Memory B cell (primary cell): ENCODE data around the gene GPX4.

Source experiments
- ATAC-seq: fragments of 150-1000 bp; cut with Tn5 transposase; 2 replicates; pipeline ENCODE4 v1.10.0; 2021; ENCODE audit warnings: low read depth, mild to moderate bottlenecking, moderate library complexity
- DNase-seq, 2 donors: peaks; one replicate each; pipeline ENCODE4 v3.0.0; 2022; ENCODE audit warnings: low spot score in 2 of 2
- H3K27ac Mint-ChIP-seq: one replicate; pipeline ENCODE4 v1.8.0; 2022; ENCODE audit warnings: mild to moderate bottlenecking, moderate library complexity, mixed read lengths
- H3K27me3 Mint-ChIP-seq: one replicate; pipeline ENCODE4 v1.8.0; 2022; ENCODE audit warnings: mixed read lengths
- H3K36me3 Mint-ChIP-seq: one replicate; pipeline ENCODE4 v1.8.0; 2022; ENCODE audit warnings: mild to moderate bottlenecking, mixed read lengths
- H3K4me1 Mint-ChIP-seq: one replicate; pipeline ENCODE4 v1.8.0; 2022; ENCODE audit warnings: mixed read lengths
- H3K4me3 Mint-ChIP-seq: one replicate; pipeline ENCODE4 v1.8.0; 2022; ENCODE audit warnings: mild to moderate bottlenecking, moderate library complexity, mixed read lengths
- H3K9me3 Mint-ChIP-seq: one replicate; pipeline ENCODE4 v1.8.0; 2022; ENCODE audit warnings: mixed read lengths

The GPX4 gene

DNA sequence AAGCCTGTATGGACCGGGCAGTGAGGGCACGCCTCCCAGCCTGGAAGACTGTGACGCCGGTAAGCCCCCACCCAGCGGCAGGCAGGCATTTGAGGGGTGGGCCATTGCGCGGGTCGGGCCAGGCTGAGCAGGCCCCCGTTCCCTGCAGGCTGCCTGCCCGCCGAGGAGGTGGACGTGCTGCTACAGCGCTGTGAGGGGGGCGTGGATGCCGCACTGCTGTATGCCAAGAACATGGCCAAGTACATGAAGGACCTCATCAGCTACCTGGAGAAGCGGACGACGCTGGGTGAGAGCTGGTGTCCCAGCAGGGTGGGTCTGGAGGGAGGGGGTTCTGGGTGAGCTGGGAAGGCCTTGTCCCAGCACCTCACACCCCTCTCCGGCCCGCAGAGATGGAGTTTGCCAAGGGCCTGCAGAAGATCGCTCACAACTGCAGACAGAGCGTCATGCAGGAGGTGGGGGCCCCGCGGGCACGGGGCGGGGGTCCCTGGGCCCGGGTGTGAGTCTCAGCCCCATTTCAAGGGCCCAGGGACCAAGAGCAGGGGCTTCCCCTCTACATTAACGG, 29.8 kb upstream of the GPX4 start:
- Mint-ChIP-seq H3K9me3 (no peaks in the 10 kb centered on the region), H3K4me3 (peak overlapping the region; percentile 64), H3K36me3 (peaks cover 23% of the 10 kb centered on the region), H3K27ac (peak overlapping the region; percentile 89), H3K4me1 (peaks cover 30% of the 10 kb centered on the region), H3K27me3 (no peaks in the 10 kb centered on the region)
- DNase-seq: no peak
- no peak for ATAC-seq

DNA sequence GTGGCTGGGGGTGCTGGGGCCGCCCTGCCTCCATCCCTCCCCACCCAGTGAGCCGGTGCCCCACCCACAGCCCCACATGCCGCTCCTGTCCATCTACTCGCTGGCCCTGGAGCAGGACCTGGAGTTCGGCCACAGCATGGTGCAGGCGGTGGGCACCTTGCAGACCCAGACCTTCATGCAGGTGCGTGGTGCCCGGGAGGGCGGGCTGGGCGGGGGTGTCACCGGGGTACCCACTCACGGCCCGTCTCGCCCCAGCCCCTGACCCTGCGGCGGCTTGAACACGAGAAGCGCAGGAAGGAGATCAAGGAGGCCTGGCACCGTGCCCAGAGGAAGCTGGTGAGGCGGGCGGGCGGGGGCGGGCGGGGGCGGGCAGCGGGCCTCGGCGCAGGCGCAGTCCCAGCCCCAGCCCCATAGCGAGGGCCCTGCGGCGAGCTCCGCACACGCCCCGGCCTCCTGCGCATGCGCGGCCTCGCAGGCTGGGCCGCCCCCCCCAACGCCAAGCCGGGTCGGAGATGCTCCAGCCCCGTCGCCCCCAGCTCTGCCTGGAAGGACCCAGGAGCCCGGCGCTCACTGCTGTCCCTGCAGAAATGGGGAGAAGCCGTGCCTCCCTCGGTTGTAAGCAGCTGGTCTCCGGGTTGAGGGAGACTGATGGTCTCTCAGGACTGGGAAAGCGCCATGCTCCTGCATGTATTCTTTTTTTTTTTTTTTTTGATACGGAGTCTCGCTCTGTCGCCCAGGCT, 29.1 kb upstream of the GPX4 start:
- H3K27ac Mint-ChIP-seq: peak overlapping the region; percentile 89
- peaks cover 19% of the 10 kb centered on the region for H3K36me3 Mint-ChIP-seq
- H3K27me3 Mint-ChIP-seq: no peaks in the 10 kb centered on the region
- peak overlapping the region; percentile 62 for H3K4me3 Mint-ChIP-seq
- DNase-seq (peak; percentile 84 to 86), ATAC-seq (peak; percentile 48)
- H3K9me3 Mint-ChIP-seq: no peaks in the 10 kb centered on the region
- peaks cover 26% of the 10 kb centered on the region for H3K4me1 Mint-ChIP-seq

DNA sequence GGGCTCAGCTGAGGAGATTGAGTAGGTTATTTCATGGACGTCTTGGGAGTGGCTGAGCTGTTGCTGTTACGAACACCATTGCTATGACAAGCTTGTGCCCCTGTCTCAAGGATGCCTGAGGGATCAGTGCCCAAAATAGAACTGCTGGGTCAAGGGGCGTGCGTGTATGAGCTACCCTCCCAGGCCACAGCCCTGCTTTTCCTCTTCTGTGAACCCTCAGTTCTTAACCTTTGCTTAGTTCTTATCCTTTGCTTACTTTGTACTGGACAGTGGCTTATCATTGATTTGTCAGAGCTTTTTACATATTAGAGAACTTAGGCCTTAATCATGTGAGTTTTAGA, 27.8 kb upstream of the GPX4 start:
- ATAC-seq: no peak
- H3K9me3 Mint-ChIP-seq: no peaks in the 10 kb centered on the region
- peaks cover 21% of the 10 kb centered on the region for H3K36me3 Mint-ChIP-seq
- peak overlapping the region; percentile 89 for H3K27ac Mint-ChIP-seq
- H3K4me3 Mint-ChIP-seq: peak overlapping the region; percentile 62
- peaks cover 26% of the 10 kb centered on the region for H3K4me1 Mint-ChIP-seq
- DNase-seq: no peak
- no peaks in the 10 kb centered on the region for H3K27me3 Mint-ChIP-seq

DNA sequence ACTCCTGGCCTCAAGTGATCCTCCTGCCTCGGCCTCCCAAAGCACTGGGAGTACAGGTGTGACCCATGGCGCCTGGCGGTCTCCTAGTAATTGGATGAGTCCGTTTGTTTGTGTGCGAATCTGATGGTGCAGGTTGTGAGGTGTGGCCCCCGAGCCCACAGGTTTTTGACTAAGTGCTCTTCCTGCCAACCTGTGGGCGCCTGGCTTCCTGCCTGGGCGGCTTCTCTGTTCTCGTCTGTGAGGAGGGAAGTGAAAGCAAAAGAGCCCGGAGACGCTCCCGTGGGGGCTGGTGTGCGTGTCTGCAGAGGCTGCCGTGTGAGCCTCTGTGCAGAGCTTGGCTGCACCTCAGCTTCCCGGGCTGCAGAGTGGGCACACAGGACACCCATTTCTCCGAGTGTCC, 26.8 kb upstream of the GPX4 start:
- DNase-seq (peak; percentile 73 to 91), ATAC-seq (peak; percentile 89)
- Mint-ChIP-seq H3K27me3 (no peaks in the 10 kb centered on the region), H3K4me1 (peaks cover 23% of the 10 kb centered on the region), H3K27ac (peak overlapping the region; percentile 89), H3K9me3 (no peaks in the 10 kb centered on the region), H3K36me3 (peaks cover 21% of the 10 kb centered on the region), H3K4me3 (peak overlapping the region; percentile 66)

DNA sequence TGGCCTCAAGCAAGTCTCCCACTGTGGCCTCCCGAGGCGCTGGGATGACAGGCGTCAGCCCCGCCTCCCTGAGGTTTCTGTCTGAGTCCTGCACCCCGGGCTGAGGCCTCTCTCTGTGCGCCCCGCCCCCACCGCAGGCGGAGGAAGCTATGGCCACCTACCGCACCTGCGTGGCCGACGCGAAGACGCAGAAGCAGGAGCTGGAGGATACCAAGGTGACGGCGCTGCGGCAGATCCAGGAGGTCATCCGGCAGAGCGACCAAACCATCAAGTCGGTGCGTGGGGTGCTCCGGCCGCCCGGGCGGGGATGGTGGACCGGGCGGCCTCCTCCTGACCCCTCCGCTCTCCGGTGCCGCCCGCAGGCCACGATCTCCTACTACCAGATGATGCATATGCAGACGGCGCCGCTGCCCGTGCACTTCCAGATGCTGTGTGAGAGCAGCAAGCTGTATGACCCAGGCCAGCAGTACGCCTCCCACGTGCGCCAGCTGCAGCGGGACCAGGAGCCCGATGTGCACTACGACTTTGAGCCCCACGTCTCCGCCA, 24.2 kb upstream of the GPX4 start:
- no peak overlapping the region for H3K4me3 Mint-ChIP-seq
- no peaks in the 10 kb centered on the region for H3K27me3 Mint-ChIP-seq
- no peak overlapping the region for H3K27ac Mint-ChIP-seq
- H3K36me3 Mint-ChIP-seq: peaks cover 20% of the 10 kb centered on the region
- no peaks in the 10 kb centered on the region for H3K9me3 Mint-ChIP-seq
- peaks cover 19% of the 10 kb centered on the region for H3K4me1 Mint-ChIP-seq
- DNase-seq (no peak), ATAC-seq (no peak)

DNA sequence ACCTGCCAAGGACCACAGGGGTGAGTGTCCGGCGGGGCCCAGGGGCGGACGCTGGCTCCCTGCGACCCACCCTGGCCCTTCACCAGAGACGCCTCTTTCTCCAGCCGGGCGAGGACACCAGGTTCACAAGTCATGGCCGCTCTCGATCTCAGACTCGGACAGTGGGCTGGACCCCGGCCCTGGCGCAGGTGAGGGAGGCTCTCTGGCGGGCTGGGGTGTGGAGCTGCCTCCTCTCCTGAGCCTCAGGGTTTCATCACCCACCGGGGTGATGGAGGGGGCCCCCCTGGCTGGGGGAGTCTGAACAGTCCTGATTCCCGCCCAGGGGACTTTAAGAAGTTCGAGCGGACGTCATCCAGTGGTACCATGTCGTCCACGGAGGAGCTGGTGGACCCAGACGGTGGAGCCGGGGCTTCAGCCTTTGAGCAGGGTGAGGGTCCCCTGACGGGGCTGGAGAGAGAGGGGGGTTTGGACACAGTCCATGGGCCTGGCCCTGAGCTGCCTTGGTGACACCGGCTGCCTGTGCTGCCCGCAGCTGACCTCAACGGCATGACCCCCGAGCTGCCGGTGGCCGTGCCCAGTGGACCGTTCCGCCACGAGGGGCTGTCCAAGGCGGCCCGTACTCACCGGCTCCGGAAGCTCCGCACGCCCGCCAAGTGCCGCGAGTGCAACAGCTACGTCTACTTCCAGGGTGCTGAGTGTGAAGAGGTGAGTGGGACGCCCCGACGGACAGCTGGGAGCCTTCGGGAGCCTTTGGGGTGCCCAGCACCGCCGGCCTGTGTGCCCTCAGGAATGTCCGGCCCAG, 23.2 kb upstream of the GPX4 start:
- Mint-ChIP-seq H3K36me3 (peaks cover 26% of the 10 kb centered on the region), H3K27ac (peak overlapping the region; percentile 72), H3K4me1 (peaks cover 25% of the 10 kb centered on the region), H3K27me3 (no peaks in the 10 kb centered on the region), H3K9me3 (no peaks in the 10 kb centered on the region), H3K4me3 (peak overlapping the region; percentile 32)
- no peak for DNase-seq
- no peak for ATAC-seq

DNA sequence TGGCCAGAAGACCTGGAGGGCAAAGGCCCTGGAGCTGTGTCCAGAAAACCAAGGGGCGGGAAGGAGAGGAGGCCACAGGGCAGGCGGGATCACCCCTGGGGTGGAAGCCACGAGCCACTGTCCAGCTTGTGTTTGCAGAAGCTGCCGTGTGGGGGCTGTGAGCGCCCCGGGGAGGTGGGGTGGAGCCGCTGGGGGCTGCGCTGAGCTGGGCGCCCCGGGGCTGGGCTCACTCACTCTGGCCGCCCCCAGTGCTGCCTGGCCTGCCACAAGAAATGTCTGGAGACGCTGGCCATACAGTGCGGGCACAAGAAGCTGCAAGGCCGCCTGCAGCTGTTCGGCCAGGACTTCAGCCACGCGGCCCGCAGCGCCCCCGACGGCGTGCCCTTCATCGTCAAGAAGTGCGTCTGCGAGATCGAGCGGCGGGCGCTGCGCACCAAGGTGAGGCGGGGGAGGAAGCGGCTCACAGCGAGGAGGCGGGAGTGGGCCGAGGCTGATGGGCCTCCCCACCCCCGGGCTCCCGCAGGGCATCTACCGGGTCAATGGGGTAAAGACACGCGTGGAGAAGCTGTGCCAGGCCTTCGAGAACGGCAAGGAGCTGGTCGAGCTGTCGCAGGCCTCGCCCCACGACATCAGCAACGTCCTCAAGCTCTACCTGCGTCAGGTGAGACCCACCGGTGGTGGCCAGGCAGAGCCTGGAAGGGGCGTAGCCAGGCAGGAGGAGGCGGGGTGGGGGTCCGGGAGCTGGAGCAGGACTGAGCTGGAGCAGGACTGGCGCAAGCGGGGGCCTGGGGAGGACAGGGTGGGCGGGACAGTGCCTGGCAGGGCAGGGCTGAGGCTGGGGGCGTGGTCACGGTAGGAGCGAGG, 22.3 kb upstream of the GPX4 start:
- H3K27ac Mint-ChIP-seq: peak overlapping the region; percentile 89
- ATAC-seq (no peak), DNase-seq (no peak)
- peak overlapping the region; percentile 45 for H3K4me3 Mint-ChIP-seq
- H3K36me3 Mint-ChIP-seq: peaks cover 21% of the 10 kb centered on the region
- H3K27me3 Mint-ChIP-seq: no peaks in the 10 kb centered on the region
- H3K9me3 Mint-ChIP-seq: no peaks in the 10 kb centered on the region
- peaks cover 20% of the 10 kb centered on the region for H3K4me1 Mint-ChIP-seq

DNA sequence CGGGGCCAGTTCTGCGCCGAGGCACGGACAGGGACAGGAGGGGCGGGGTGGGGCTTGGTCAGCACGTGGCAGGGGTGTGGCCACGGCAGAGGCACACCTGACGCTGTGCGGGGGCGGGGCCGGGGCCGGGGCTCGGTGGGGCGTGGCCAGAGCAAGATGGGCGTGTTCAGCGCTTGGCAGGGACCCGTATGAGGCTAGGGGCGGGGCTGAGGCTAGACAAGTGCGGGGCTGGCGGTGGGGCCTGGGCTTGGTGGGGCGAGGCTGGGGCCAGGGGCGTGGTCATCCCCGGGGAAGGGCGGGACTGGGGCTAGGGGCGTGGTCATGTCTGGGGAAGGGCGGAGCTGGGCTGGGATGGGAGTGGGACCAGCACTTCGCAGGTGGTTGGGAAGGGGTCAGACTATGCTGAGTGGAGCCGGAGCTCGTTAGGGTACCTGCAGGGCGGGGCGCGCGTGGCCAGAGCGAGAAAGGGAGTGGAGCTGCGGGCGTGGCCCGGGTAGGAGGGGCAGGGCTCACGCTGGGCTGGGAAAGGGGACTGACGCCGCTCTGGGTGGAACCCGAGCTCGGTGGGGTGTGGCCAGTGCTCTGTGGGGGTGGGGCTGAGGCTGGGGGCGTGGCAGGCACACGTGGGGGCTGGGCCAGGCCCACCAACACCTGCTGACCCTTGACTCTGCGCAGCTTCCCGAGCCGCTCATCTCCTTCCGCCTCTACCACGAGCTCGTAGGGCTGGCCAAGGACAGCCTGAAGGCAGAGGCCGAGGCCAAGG, 21.4 kb upstream of the GPX4 start:
- Mint-ChIP-seq H3K4me3 (peak overlapping the region; percentile 45), H3K36me3 (peaks cover 21% of the 10 kb centered on the region), H3K9me3 (no peaks in the 10 kb centered on the region), H3K27ac (peak overlapping the region; percentile 89), H3K4me1 (peaks cover 21% of the 10 kb centered on the region), H3K27me3 (no peaks in the 10 kb centered on the region)
- DNase-seq: peak; percentile 66
- peak; percentile 77 for ATAC-seq

DNA sequence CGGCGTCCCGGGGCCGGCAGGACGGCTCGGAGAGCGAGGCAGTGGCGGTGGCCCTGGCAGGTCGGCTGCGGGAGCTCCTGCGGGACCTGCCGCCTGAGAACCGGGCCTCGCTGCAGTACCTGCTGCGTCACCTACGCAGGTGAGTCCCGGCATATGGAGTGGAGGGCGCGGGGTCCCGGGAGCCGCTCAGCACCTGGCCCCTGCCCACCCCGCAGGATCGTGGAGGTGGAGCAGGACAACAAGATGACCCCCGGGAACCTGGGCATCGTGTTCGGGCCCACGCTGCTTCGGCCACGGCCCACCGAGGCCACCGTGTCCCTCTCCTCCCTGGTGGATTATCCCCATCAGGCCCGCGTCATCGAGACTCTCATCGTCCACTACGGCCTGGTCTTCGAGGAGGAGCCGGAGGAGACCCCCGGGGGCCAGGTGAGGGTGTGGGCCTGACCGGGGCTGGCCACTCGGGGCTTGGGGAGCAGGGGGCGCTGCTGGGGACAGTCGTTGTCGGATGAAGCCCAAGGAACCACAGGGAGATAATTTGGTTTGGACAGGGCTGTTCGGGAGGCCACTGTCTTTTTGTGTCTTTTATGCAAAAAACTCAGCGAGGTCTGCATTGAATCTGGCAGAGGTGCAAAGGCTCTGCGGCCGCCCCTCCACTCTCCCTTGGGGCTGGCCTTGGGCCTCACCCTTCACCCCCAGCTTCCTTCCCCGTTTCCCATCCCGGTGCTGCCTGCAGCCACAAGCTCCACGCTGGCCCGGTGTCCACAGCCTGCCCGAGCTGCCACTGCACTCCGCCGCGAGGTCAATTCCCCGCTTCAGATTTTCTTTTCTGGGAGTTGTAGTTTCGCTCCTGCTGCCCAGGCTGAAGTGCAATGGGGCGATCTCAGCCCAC, 20.6 kb upstream of the GPX4 start:
- Mint-ChIP-seq H3K9me3 (no peaks in the 10 kb centered on the region), H3K36me3 (peaks cover 21% of the 10 kb centered on the region), H3K4me3 (no peak overlapping the region), H3K27me3 (no peaks in the 10 kb centered on the region), H3K27ac (peak overlapping the region; percentile 67), H3K4me1 (peaks cover 25% of the 10 kb centered on the region)
- no peak for DNase-seq
- ATAC-seq: no peak

DNA sequence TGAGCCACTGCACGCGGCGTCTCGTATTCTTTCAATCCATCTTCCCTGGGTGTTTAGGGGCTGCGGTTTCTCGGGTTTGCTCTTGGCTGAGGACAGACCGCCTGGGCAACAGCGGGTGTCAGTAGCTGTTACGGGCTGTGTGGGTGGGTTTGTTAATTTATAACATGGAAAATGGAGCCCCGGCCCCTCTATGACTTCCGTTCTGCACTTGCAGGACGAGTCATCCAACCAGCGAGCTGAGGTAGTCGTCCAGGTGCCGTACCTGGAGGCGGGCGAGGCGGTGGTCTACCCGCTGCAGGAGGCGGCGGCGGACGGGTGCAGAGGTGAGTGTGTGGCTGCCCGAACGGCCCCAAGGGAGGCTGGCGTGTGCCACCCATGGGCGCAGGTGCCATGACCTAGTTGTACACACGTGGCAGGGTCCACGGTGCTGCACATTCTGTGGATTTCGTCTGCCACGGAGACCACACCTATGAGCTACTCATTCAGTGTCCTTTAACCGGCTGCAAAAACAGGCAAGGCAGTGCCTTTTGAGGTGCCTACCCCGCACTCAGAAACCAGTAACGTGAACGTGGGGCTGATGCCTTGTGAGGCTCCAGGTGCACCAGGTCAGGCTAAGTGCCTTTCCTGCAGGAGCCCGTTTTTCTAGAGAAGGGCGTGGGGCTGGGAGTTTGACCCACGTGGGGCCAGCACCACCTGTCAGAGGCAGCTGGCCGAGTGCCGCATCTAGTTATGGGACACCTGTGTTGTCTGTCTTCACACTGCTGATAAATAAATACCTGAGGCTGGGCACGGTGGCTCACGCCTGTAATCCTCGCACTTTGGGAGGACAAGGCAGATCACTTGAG, 19.5 kb upstream of the GPX4 start:
- H3K4me3 Mint-ChIP-seq: no peak overlapping the region
- H3K36me3 Mint-ChIP-seq: peaks cover 21% of the 10 kb centered on the region

DNA sequence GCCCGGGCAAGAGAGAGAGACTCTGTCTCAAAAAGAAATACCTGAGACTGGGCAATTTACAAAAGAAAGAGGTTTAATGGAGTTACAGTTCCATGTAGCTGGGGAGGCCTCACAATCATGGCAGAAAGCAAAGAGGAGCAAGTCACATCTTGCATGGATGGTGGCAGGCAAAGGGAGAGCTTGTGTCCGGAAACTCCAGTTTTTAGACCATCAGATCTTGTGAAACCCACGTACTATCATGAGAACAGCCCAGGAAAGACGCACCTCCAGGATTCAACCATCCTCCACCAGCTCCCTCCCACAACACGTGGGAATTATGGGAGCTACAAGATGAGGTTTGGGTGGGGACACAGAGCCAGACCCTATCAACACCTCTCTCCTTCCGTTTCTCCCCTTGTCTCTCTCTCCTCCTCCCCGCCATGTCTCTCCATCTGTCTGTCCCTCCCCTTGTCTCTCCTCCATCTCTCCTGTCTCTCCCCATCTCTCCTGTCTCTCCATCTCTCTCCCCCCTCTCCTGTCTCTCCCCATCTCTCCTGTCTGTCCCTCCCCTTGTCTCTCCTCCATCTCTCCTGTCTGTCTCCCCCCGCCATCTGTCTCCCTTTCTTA, 18.6 kb upstream of the GPX4 start:
- Mint-ChIP-seq H3K4me1 (peaks cover 30% of the 10 kb centered on the region), H3K9me3 (no peaks in the 10 kb centered on the region), H3K4me3 (no peak overlapping the region), H3K27ac (peak overlapping the region; percentile 86), H3K27me3 (no peaks in the 10 kb centered on the region), H3K36me3 (peaks cover 21% of the 10 kb centered on the region)
- no peak for DNase-seq
- ATAC-seq: no peak

More for the DNA sequence above, 19.5 kb upstream of the GPX4 start:
- Mint-ChIP-seq H3K4me1 (peaks cover 30% of the 10 kb centered on the region), H3K27me3 (no peaks in the 10 kb centered on the region), H3K9me3 (no peaks in the 10 kb centered on the region), H3K27ac (peak overlapping the region; percentile 86)
- ATAC-seq (no peak), DNase-seq (no peak)
